HG02798 (cell line): ENCODE measurements around the gene POPDC2.

Experiments used
- ATAC-seq: cut with Tn5 transposase; IDR thresholded peaks from one replicate; pipeline ENCODE4 v1.9.1; 2021; ENCODE audit warnings: mild to moderate bottlenecking; ENCODE audit not compliant: unreplicated experiment, poor library complexity

Gene POPDC2

GRCh38 chr3:119672776-119673175 lies 12.4 kb upstream of the POPDC2 start:
- no peak for ATAC-seq

- ATAC-seq: no peak
These were observed 9.6 kb upstream of the POPDC2 start for GRCh38 chr3:119669906-119670570.

GRCh38 chr3:119665954-119666559 lies 5.7 kb upstream of the POPDC2 start:
- no peak for ATAC-seq

DNA sequence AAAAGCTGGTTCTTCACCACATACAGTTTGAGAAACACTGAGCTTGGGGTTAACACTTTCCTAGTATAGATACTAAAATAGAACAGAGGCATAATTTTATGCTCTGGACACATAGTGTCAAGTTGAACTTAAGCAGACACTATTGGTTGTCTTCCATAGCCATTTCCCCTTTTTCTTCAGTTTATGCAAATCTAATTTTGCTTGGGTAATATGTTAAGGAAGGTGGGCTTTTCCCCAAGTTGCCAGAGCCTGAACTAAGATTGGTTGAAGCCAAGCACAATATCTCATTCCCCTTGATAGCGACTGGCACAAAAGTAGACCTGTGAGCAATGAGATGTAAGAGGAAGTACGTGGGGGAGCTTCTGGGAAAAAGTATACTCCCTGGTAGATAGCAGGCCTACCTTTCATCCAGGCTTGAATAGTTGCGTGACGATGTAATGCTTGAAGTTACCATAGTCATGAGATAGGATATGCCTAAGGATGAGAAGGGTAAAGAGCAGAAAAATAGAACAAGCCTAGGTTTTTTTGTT lies 4.5 kb upstream of the POPDC2 start:
- ATAC-seq: no peak

- ATAC-seq: no peak
These were observed 4.0 kb upstream of the POPDC2 start for GRCh38 chr3:119664370-119664769.

DNA sequence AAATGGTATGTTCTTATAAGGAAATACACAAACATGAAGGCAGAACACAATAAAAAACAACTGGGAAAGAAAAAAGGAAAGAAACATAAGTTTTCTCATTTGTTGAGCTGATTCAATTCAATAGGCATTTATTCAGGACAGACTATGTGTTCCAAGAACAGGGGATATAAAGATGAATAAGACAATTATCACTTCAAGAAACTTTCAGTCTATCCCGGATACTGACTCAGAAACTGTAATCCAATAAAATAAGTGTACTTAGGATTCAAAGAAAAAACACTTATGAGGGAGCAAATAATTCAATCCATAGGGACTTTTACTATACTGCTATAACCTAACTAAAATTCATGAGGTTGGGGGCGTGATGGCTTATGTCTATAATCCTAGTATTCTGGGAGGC lies 3.5 kb upstream of the POPDC2 start:
- ATAC-seq: no peak

DNA sequence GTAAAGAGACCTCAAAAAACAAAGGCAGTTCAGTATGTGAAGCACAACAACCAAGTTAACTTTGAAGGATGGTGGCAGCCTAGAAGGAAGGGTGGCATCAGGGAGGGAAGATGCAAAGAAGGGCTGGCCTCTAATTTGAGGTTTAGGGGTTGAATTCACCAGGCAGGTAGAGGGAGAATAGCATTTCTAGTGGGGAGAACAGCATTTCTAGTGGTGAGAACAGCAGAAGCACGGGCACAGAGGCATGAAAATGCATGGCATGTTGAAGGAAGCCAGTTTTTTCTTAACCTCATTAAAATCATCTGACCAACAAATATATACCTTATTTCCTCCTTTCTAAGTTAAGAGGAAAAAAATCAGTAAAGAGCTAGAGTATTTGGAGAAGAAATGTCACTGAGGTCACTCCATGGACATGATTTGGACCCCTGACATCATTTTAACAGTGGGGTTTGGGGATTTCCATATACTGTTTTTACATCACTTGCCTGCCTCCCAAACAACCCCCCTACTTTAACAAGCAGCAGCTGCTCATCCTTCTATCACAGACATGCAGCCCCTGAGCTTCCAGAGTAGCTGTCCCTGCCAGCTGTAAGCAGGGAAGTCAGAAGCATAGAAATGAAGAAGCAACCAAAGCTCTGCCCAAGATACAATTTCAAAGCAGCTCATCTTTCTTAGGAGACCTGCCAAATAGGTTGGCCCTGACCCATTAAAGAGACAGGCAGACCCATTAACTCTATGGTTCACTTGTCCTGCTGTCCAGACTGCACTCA lies 2.4 kb upstream of the POPDC2 start:
- ATAC-seq: no peak

GRCh38 chr3:119659606-119660291 lies 640 bp downstream of the POPDC2 start:
- no peak for ATAC-seq

- ATAC-seq: no peak
These were observed 1.4 kb downstream of the POPDC2 start for GRCh38 chr3:119658994-119659393.

DNA sequence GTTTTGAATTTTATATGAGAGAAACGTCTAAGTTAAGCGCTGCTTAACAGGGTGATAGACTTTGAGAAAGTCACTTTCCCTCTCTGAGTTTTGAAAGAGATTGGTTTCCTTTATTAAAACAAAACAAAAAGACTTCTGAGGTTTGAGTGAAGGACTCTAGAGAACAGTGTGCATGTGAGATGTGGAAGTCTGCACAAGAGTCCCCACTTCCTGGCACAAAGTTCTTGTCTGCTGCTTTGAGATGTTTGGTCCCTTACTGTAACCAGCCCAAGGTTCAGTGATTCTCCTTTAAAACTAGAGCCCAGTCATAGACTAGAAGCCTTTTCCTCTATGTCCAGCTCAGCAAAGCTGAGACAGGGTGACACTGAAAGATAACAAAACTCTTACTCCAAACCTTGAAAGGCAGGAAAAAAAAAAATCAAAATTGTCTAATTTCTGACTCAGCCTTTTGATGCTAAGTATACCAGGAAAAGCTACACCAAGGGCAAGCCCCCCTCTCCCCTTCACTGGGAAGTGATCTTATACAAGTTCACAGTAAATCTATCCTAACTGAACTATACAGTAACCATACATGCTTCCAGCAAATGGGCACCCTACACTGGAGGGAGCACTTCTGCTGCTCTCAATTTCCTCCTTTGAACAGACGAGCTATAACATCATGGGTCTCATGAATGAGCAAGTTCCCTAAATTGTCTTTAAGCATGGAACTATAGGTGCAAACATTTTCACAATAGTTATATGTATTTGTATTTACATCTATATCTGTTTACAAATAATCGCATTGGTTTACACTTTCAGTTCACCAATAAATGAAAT lies 2.3 kb downstream of the POPDC2 start:
- ATAC-seq: no peak

DNA sequence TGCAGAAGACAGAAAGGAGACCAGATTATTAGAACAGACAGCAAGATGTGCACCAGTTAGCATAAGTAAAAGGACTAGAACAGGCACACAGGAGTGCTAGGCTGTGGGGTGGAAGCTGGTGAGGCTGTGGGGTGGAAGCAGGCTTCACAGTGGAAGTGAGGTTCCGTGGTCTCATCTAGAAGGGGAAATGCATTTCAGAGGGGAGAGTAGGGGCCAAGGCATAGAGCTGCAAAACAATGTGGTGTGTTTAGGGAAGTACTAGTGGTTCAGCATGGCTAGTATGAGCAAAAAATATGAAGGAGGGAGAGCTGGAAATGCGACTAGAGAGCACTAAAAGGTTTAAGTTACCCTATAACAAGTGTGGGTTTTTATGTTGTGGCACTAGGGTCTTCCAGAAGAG lies 6.5 kb downstream of the POPDC2 start:
- ATAC-seq: no peak

DNA sequence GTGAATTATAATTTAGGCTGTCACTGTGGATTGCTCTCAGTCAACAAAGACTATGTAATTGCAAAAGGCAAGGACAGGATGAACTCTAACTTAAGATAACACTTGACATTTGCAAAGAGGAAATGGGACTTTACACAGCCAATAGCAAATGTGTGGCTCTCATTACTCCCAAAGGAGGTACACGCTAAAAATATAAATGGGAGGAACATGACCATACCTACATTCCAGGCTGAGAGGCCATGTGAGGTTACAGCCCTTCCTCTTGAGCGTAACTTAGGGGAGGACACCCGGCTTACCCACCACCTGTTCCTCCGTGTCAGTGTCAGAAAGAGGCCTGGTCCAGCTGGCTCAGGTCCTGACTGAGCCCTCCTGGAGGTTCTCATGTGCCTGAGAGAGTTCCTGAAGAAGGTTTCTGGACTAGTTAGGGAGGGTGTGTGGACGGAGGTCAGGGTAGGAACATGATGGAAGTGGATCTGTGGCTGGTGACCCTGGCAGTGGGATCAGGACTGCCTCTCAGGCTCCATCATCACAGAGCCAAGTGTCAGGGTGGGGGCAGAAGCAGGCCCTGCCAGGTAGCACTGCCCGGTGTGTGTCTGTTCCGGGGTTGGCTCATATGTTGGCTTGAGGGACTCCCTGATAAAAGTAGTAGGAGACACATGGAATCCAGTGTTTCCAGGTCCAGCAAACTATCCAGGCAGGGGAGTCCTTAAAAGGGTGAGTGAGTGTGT lies 7.9 kb downstream of the POPDC2 start:
- ATAC-seq: no peak

DNA sequence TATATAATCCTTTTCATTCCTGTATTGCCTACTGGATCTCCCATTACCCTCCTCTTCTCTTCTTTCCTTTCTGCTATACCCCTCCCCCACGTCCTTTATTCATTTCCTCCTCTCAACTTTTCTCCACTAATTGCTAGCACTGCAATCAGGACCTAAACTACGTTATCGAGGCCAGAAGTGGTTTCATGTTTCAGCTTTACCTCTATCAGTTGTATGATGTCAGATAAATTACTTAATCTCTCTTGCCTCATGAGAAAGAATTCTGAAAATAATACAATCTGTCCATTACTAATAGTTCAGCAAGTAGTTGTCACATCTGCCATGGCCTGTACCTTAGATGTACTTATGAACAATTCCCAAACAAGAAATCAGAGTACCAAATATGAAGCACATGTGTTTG lies 10.6 kb downstream of the POPDC2 start:
- no peak for ATAC-seq

DNA sequence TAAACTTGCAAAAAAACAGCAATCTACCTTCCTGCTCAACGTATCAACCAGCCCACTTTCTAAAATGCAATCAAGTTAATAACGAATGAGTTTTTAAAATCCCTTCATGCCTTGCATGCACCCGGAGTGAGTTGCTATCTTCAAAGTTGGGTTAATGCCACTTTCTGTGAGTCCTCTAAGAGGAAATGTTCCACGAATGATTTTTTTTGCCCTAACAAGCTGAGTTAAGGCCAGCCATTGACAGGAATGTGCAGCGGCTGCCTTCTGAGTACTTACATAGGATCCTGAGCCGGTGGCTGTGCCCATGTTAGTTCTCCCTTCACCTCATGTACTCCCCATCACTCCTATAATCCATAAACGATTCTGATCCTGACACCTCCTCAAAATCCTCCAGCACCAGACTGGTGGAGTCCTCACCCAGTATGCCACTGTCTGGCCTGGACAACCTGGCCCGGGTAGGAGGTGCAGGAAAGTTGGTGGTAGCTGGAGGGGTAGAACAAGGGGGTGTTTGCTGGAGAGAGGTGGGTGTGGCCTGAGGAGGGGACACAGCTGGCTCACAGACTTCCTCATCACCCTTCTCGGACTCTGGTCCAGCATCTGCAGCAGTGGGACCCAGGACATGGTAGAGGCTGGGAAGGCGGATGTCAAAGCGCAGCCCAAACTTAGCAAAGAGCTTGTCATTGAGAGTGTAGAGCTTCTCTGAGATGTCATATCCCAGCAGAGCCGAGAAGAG lies 12.4 kb downstream of the POPDC2 start:
- ATAC-seq: no peak

DNA sequence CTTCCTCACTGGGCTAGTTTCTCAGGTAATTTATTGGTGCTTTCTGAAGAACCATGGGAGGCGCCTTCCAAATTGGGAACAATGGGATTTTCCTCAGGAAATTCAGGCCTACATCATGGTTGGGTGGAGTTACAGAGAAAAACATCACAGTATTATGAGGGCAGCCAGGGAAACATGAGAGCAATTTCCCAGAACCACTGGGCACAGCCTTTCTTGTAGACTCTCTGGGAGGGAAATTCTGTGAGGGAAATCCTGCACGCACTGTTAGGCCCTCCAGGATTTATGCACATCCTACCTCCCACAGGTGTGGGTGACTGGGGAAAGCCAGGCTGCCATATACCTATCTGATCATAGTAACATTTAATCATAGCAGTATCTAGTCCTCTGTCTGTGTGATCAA lies 13.2 kb downstream of the POPDC2 start:
- no peak for ATAC-seq

DNA sequence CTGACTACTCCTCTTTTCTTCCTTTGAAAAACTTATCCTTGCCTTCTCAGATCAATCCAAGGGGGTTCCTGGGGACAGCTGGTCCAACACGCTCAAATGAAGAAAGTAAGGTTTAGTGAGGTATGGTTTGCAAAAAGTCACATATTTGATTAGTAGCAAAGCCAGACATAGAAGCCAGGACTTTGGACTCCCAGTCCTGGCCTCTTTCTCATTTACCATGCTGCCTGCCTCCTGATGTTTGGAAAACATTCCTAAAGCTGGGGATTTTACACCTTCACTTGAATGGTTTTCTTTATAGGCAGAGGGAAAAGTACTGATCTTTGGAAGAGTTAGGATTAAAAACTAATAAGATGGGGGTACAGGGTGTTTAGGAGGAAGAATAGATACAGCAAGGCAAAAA lies 14.6 kb downstream of the POPDC2 start:
- no peak for ATAC-seq

DNA sequence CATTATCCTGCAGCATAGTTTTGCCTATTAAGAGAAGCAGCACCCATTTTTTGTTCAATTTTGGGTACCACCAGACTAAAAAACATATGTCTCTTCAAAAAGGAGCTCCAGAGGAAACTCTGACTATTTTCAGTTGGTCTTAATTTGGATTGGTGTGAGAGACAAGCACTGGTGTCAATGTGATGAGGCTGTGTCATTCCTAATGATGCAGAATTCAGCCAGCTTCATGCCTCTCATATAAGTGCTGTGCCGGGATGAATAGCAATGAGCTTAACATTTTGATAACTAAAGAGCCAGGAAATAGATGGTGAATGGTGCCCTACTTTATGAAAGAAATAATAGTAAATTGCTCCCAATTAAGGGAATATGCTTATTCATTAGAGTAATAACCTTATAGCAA lies 15.9 kb downstream of the POPDC2 start:
- ATAC-seq: no peak

DNA sequence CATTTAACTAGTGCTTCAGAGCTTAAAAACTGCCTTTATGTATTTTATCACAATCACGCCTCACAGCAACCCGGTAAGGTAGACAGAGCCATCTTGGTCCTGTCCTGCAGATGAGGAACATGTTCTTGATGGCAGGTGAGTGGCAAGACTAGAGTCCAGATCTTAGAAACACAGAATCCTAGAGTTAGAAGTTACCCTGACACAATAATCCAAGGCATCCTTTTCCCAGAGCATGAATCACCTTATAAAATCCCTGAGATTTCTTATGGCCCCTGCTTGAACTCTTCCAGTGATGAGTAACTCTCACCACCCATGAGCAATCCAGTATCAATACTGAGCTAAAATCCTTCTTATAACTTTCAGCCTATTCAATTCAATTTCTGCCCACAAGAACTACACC lies 16.9 kb downstream of the POPDC2 start:
- no peak for ATAC-seq
